ENCODE measurements around the gene DOK4.
"Not testable (repeated sequence)": the region's sequence is repeated elsewhere in the genome, so short reads cannot be mapped to it uniquely, and the experiment has no call there.

The DOK4 gene

DNA sequence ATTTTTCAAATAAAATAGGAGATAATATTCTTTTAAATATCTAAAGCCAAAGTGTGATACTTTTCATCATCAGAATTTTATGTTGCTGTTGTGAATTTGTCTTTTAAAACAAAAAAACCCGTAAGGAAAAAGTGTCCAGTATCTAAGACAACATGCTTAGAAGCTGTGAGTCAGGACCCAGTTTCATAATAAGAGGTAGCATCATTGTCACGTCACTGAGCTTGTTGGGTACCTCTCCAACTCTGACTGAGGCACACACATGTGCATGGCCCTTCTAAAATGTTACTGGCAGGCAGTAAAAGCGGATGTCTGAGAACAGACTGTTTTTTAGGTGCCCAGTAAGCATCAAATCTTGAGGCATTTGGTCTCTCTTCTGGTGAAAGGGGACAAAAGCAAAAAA lies 41.6 kb downstream of the DOK4 start:
- DNase-seq (ENCODE audit: insufficient read length, low spot score) = no peak
- FAIRE-seq = no peak
- TF ChIP-seq CTCF (IDR thresholded peaks at IDR 0.05; ENCODE audit: insufficient read depth, missing control alignments) = no peak

DNA sequence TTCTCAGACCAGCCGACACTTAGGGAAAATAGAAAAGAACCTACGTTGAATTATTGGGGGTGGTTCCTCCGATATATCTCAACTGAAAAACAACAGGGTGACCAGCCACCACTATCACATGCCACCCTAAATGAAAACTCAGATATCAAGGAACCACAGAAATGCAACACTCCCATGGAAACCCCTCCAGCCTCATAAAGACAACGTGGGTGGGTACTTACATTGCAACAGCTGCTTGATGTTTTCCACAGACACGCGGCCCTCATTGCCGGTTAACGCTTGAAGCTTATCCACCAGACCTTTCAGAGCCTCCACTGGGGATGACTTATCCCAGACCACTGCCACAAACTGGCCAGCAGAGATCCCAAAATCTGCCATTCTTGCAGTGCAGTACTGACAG lies 45.7 kb downstream of the DOK4 start:
- DNase-seq (ENCODE audit: insufficient read length, low spot score); FAIRE-seq: not testable (repeated sequence)

- DNase-seq (ENCODE audit: insufficient read length, low spot score); FAIRE-seq: not testable (repeated sequence)
Observed at GRCh38 chr16:57439947-57440346, 46.3 kb downstream of the DOK4 start.

DNA sequence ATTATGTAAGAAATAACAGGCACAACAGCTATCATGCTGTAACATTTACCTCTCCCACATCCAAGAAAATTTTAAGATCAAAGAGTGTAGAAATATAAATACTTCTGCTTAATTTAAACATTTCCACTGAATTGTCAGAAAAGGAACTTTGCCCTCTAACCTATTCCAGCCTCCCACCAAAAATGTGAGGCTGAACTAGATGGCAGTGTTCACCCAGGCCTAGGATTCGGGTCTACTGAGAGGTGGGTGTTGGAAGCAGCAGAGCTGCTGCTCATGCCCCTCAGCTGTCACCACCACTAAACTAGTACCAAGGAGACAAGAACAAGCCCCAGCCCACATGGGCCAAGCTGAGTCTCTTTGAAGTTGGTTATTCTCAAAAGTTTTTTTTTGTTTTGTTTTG lies 50.5 kb downstream of the DOK4 start:
- FAIRE-seq = no peak
- no peak for TF ChIP-seq CTCF (IDR thresholded peaks at IDR 0.05; ENCODE audit: insufficient read depth, missing control alignments)
- no peak for DNase-seq (ENCODE audit: insufficient read length, low spot score)

- FAIRE-seq = no peak
- no peak for TF ChIP-seq CTCF (IDR thresholded peaks at IDR 0.05; ENCODE audit: insufficient read depth, missing control alignments)
- no peak for DNase-seq (ENCODE audit: insufficient read length, low spot score)
Observed at GRCh38 chr16:57434003-57434402, 52.3 kb downstream of the DOK4 start.

GRCh38 chr16:57432989-57433388 lies 53.3 kb downstream of the DOK4 start:
- no peak for FAIRE-seq
- no peak for TF ChIP-seq CTCF (IDR thresholded peaks at IDR 0.05; ENCODE audit: insufficient read depth, missing control alignments)
- no peak for DNase-seq (ENCODE audit: insufficient read length, low spot score)

- FAIRE-seq (no peak), DNase-seq (ENCODE audit: insufficient read length, low spot score) (no peak)
- TF ChIP-seq CTCF (IDR thresholded peaks at IDR 0.05; ENCODE audit: insufficient read depth, missing control alignments) = no peak
Observed at GRCh38 chr16:57432505-57432904, 53.8 kb downstream of the DOK4 start.

GRCh38 chr16:57430955-57431354 lies 55.3 kb downstream of the DOK4 start:
- no peak for TF ChIP-seq CTCF (IDR thresholded peaks at IDR 0.05; ENCODE audit: insufficient read depth, missing control alignments)
- DNase-seq (ENCODE audit: insufficient read length, low spot score) = no peak
- no peak for FAIRE-seq

Data from D721Med (cell line).